Activated T-cell treated with anti-CD3 and anti-CD28 coated beads, Interleukin-2, amount 50 U/mL, for 4 hours (primary cell): ENCODE measurements around the gene MBNL2. TPM values are rescaled to one million over a fixed set of nuclear protein-coding genes. Genes with fewer than 3 reads are reported as not detected.

ENCODE experiments used
- ATAC-seq, 2 donors: fragments of 200-7000 bp; cut with Tn5 transposase; one replicate each; pipeline ENCODE4 v1.10.0; 2021
- DNase-seq: peaks from one replicate; pipeline ENCODE4 v3.0.0-alpha.2; 2020
- H3K27me3 Mint-ChIP-seq: one replicate; pipeline ENCODE4 v1.8.0; 2021; ENCODE audit warnings: low read depth, mixed read lengths
- H3K36me3 Mint-ChIP-seq: one replicate; pipeline ENCODE4 v1.8.0; 2022; ENCODE audit warnings: mixed read lengths; ENCODE audit not compliant: insufficient read depth
- H3K4me1 Mint-ChIP-seq: one replicate; pipeline ENCODE4 v1.8.0; 2021; ENCODE audit warnings: low read depth, mixed read lengths
- H3K4me3 Mint-ChIP-seq: one replicate; pipeline ENCODE4 v1.8.0; 2021; ENCODE audit warnings: mild to moderate bottlenecking, moderate library complexity, mixed read lengths
- H3K9me3 Mint-ChIP-seq: one replicate; pipeline ENCODE4 v1.8.0; 2021; ENCODE audit warnings: mixed read lengths
- total RNA-seq, 3 donors: library from RNA; stranded (reverse); gene quantifications; one replicate each; pipeline ENCODE4 v1.2.1, GENCODE V29; 2021

Gene MBNL2, protein sequence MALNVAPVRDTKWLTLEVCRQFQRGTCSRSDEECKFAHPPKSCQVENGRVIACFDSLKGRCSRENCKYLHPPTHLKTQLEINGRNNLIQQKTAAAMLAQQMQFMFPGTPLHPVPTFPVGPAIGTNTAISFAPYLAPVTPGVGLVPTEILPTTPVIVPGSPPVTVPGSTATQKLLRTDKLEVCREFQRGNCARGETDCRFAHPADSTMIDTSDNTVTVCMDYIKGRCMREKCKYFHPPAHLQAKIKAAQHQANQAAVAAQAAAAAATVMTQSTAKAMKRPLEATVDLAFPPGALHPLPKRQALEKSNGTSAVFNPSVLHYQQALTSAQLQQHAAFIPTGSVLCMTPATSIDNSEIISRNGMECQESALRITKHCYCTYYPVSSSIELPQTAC
- 10 to 100 TPM; 10.3 to 11.7 (median 11.4) TPM for total RNA-seq

DNA sequence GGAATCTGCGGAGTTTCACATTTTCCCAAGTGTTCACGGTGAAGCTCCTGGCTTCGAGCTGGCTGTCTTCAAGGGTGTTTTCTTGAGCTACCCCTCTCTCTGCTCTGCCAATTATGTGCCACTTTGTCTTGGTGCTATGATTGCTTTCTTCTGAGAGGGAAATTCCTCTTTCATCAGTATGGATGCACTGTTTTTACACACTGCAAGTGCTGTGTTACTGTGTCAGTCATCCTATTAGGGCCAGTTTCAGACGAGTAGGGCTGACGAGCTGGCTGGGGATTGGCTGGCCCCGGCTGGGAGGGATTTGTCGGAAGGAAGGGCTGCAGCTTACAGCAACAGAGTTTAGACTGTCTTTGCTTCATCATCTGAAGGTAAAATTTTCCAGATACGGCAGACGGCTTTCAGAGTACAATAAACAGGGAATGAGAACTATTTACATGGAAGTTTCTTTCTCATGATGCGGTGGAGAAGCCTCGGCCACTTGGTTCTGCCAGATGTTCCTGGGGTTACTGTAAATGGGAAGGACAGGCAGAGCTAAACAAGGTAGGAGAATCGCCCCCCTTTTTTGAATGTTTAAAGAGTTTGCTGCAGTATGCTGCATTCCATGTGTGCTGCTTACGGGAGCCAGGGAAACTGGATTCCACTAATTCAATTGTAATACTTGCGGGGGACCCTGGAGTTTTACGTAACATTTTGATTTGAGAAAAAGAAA is at the start of gene MBNL2:
Gene MBNL2 (plus strand): TSS at position 345 of the 712 bp plus-strand sequence. CDS start 53,903 bp downstream, outside the sequence.
- no peaks in the 10 kb centered on the region for H3K9me3 Mint-ChIP-seq
- peak within 1 kb of the TSS; percentile 87 for H3K4me3 Mint-ChIP-seq
- peak; percentile 77 for DNase-seq
- no peaks in the 10 kb centered on the region for H3K36me3 Mint-ChIP-seq
- peaks cover 42% of the 10 kb centered on the region for H3K4me1 Mint-ChIP-seq
- ATAC-seq: peak; percentile 99
- no peaks in the 10 kb centered on the region for H3K27me3 Mint-ChIP-seq

DNA sequence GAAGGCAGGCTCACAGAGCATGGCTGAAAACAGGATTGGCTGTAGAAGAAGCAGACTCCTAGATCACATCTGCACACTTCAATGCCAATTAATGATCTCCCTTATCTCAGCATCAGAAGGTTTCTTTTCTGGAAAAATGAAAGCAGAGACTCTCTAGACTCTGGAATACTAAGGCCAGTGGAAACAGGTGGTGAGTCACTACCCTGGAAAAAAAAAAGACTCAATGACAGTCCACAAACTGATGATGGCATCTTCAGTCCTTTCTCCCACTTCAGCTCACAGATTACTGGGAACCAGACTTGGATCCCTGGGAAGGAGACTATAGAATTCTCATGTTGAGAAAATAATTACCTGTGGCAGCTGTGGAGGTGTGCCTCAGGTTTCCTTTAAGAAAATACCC is 47.5 kb upstream of the MBNL2 start:
- Mint-ChIP-seq H3K4me1 (no peaks in the 10 kb centered on the region), H3K9me3 (peaks cover 4% of the 10 kb centered on the region), H3K27me3 (peaks cover 7% of the 10 kb centered on the region), H3K36me3 (no peaks in the 10 kb centered on the region), H3K4me3 (no peak overlapping the region)
- ATAC-seq (no peak), DNase-seq (no peak)

DNA sequence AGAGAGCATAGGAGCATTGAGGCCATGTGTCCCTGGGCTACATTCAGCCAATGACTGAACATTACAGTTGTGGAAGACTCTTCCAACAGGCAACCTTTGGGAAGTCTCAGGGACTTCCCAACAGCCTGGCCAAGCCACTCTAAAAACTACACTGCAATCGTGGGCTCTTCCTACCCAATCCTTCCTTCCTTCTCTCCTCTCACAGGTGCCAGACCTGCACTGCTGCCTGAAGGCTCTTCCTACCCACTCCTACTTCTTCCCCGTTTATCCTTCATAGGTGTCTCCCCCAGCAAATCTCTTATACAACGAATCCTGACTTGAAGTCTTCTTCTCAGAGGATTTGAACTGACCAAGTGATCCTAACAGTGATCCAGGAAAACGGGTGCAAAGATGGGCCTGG is 47.1 kb upstream of the MBNL2 start:
- no peak overlapping the region for H3K4me3 Mint-ChIP-seq
- peaks cover 4% of the 10 kb centered on the region for H3K9me3 Mint-ChIP-seq
- H3K4me1 Mint-ChIP-seq: no peaks in the 10 kb centered on the region
- no peak for DNase-seq
- H3K27me3 Mint-ChIP-seq: peaks cover 7% of the 10 kb centered on the region
- ATAC-seq: no peak
- no peaks in the 10 kb centered on the region for H3K36me3 Mint-ChIP-seq

DNA sequence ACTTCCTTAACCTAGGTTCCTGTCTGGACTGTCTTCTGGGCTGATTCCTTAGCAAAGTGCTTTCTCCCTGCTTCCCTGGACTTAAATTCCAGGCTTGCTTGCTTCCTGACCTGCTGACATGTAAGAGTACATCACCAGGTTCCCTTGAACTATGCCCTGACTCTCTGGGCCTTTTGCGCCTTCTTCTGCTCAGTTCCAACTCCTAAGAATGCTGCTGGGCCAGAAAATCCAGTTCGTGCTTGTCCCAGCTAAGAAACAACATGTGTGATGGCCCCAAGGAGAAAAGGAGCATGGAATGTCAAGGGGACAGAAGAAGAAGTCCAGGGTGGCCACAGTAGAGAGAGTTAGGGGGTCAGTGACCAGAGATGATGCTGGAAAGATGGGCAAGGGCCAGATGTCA is 42.6 kb upstream of the MBNL2 start:
- ATAC-seq (no peak), DNase-seq (no peak)
- H3K4me3 Mint-ChIP-seq: no peak overlapping the region
- no peaks in the 10 kb centered on the region for H3K4me1 Mint-ChIP-seq
- H3K27me3 Mint-ChIP-seq: peaks cover 9% of the 10 kb centered on the region
- H3K36me3 Mint-ChIP-seq: no peaks in the 10 kb centered on the region
- peaks cover 4% of the 10 kb centered on the region for H3K9me3 Mint-ChIP-seq

DNA sequence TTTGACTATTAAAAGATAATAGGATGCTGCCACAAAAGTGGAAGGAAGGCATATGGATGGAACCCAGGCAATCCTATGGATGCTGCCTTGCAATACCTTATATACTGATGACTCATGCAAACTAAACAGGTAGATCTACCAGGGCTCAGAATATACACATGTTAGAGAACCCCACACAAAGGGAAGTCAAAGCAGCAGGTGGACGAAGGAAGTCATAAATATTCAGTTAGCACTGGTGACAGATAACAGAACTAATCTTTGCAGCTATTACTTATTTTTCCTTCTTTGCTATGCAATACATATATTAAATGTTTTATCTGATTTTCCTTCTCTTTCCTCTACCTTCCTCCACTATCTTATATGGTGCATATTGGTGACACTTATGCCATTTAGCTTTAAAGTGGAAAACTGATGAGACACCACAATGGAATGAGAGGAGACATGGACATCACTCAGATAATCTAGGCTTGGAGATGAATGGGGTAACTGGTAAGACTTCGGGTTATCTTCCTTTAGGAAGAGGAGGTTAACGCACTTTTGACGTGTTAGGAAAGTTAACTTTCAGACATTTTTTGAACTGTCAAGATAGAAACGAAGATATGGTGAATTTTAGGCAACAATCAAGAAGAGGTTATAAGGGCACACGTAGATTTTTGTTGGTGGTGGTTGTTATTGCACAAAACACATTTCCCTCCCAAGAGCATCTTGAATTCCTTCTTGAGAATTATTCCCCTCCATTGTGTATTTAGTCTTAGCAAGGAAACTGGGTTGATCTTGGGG is 39.8 kb upstream of the MBNL2 start:
- Mint-ChIP-seq H3K27me3 (peaks cover 9% of the 10 kb centered on the region), H3K4me3 (no peak overlapping the region), H3K36me3 (no peaks in the 10 kb centered on the region), H3K9me3 (no peaks in the 10 kb centered on the region), H3K4me1 (no peaks in the 10 kb centered on the region)
- DNase-seq: no peak
- no peak for ATAC-seq

DNA sequence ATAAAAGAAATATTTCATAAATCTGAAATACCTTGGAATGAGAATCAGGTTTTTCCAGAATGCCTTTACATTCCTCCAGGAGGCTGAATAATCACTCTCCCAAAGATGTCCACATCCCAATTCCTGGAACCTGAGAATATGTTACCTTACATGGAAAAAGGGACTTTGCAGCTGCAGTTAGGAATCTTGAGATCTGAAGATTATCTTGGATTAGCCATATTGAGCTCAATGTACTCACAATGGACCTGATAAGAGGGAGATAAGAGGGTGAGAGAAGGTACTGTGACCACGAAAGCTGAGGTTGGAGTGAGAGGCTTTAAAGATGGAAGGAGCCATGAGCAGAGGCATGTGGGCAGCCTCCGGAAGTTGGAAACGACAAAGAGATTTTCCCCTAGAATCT is 36.8 kb upstream of the MBNL2 start:
- no peak for ATAC-seq
- Mint-ChIP-seq H3K36me3 (no peaks in the 10 kb centered on the region), H3K27me3 (peaks cover 11% of the 10 kb centered on the region), H3K4me1 (peaks cover 7% of the 10 kb centered on the region), H3K4me3 (no peak overlapping the region), H3K9me3 (no peaks in the 10 kb centered on the region)
- DNase-seq: no peak

DNA sequence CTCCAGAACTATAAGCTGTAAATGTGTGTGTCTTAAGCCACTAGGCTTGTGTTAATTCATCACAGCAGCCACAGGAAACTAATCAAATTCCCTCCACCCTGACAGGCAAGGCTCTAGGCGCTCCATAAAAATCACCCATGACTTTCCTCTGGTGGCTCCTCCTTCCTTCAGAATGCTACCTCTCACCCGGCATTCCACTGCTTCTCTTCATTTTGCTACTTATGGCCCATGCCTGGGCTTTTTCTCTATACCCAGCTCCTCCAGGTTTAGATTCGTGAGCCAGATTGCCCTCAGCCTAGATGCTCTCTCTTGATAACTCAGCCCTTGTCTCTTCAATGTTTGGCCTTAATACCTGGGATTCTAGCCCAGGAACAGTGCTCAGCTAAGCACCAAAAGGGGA is 36.4 kb upstream of the MBNL2 start:
- peaks cover 7% of the 10 kb centered on the region for H3K4me1 Mint-ChIP-seq
- no peaks in the 10 kb centered on the region for H3K36me3 Mint-ChIP-seq
- DNase-seq (no peak), ATAC-seq (no peak)
- H3K27me3 Mint-ChIP-seq: peaks cover 11% of the 10 kb centered on the region
- H3K9me3 Mint-ChIP-seq: no peaks in the 10 kb centered on the region
- no peak overlapping the region for H3K4me3 Mint-ChIP-seq

DNA sequence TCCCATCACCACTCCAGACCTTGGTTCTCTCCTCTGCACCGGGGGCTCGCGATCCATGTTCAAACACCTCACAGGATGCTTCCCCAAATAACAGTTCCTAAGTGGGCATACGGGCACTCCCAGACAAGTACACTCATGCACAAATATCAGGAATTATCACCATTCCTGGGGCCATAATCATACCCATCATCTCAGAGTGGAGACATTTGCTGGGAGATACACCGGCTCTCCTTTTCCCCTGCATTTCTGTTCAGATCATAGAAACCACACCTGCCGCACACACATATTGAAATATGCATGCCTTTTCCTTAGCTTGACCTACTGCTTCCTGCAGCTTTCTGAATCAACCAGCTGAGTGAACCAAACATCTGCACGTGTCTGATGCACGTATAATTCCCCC is 33.9 kb upstream of the MBNL2 start:
- DNase-seq (no peak), ATAC-seq (no peak)
- H3K9me3 Mint-ChIP-seq: no peaks in the 10 kb centered on the region
- no peak overlapping the region for H3K4me3 Mint-ChIP-seq
- no peaks in the 10 kb centered on the region for H3K36me3 Mint-ChIP-seq
- H3K27me3 Mint-ChIP-seq: peaks cover 10% of the 10 kb centered on the region
- H3K4me1 Mint-ChIP-seq: peaks cover 7% of the 10 kb centered on the region

DNA sequence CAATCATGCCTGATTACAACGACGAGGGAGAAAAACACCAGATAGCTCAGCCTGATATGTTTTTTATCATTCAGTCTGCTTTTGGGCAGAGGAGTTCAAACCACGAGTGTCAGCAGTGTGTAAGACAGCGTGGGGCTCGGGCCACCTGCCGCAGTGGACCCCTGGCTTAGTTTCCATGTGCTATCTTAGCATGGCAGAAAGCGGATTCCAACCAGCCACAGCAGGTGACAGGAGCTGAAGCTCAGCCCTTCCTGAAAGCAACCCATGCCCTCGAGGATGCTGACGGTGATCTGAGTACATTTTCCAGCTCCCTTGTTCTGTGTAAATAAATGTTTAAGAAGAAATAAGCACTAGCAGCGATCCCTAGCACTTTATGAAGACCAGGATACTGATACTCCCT is 32.2 kb upstream of the MBNL2 start:
- no peak for DNase-seq
- peaks cover 2% of the 10 kb centered on the region for H3K27me3 Mint-ChIP-seq
- no peaks in the 10 kb centered on the region for H3K9me3 Mint-ChIP-seq
- peaks cover 7% of the 10 kb centered on the region for H3K4me1 Mint-ChIP-seq
- no peak overlapping the region for H3K4me3 Mint-ChIP-seq
- no peak for ATAC-seq
- no peaks in the 10 kb centered on the region for H3K36me3 Mint-ChIP-seq

DNA sequence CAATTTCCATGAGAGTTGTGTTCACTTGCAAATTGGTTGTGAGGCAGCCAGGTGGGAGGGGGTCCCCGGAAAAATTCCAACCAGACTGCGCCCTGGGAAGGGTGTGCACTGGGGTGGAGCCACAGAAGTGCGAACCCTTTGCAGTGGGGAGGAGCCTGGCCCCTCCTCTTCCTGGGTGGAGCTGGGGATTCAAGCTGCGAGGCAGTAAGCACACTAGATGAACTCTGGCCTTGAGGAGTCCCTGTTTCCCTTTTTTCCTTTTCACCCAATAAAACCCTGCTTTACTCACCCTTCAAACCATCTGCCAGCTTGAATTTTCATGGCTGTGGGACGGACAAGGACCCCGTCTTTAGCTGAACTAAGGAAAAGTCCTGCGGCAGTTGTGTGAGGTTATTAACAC is 31.0 kb upstream of the MBNL2 start:
- Mint-ChIP-seq H3K27me3 (peaks cover 2% of the 10 kb centered on the region), H3K4me1 (peaks cover 7% of the 10 kb centered on the region), H3K36me3 (no peaks in the 10 kb centered on the region), H3K4me3 (no peak overlapping the region), H3K9me3 (no peaks in the 10 kb centered on the region)
- DNase-seq (no peak), ATAC-seq (no peak)

DNA sequence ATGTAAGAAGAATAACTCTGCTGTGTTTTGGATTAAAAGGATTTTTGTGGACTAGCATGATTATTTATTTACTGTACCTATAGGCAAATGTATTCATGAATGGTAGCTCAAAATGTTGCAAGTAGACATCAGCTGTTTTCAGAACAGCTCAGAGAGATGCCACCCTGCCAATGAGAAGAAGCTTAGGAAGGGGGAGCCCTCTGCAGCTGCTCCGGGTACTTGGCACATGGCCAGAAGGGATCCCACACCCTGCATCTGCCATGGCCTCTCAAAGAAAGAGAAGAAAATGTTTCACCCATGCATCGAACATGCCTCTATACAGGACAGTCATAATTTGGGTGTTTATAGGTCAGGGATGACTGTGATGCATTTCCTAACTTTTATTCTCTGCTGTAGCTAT is 30.5 kb upstream of the MBNL2 start:
- H3K27me3 Mint-ChIP-seq: peaks cover 2% of the 10 kb centered on the region
- H3K9me3 Mint-ChIP-seq: no peaks in the 10 kb centered on the region
- H3K36me3 Mint-ChIP-seq: no peaks in the 10 kb centered on the region
- peaks cover 7% of the 10 kb centered on the region for H3K4me1 Mint-ChIP-seq
- DNase-seq: no peak
- no peak for ATAC-seq
- H3K4me3 Mint-ChIP-seq: no peak overlapping the region

DNA sequence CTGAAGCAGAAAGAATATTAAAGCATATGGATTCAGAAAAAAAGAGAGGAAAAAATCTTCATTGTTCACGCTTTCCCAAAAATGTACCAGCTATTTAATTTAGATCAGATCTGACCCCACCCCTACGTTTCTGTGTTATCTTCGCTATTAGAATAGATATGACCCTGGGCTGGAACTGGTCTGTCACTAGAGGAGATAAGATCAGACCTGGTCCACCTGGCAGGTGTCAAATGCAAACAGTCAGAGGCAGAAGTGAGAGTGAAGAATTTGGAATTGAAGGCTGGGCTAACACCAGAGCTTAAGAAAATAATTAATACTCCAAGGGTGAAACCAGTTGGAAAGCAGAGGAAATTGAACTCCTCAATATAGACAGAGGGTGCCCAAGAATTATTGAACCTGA is 30.0 kb upstream of the MBNL2 start:
- H3K4me3 Mint-ChIP-seq: no peak overlapping the region
- no peak for DNase-seq
- no peak for ATAC-seq
- no peaks in the 10 kb centered on the region for H3K36me3 Mint-ChIP-seq
- peaks cover 2% of the 10 kb centered on the region for H3K27me3 Mint-ChIP-seq
- H3K4me1 Mint-ChIP-seq: peaks cover 7% of the 10 kb centered on the region
- H3K9me3 Mint-ChIP-seq: no peaks in the 10 kb centered on the region

DNA sequence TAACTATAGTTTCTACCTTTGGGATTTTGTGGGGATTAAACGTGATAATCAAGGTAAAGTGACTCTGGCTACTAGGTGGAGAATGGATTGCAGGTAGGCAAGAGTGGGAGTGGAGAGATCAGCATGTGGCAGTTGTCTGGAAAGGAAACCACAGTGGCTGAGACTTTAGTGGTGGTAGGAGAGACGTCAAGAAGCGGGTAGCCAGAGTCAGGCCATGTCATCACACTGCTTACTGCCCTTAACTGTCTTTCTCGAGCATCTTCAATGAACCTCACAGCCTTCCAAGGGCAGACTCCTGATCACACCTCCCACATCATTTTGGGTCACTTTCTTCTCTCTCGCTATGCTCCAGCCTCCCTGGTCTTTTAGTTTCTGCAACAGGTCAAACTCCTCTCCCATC is 28.6 kb upstream of the MBNL2 start:
- Mint-ChIP-seq H3K27me3 (peaks cover 1% of the 10 kb centered on the region), H3K9me3 (no peaks in the 10 kb centered on the region), H3K36me3 (no peaks in the 10 kb centered on the region), H3K4me1 (peaks cover 3% of the 10 kb centered on the region), H3K4me3 (no peak overlapping the region)
- ATAC-seq (no peak), DNase-seq (no peak)

DNA sequence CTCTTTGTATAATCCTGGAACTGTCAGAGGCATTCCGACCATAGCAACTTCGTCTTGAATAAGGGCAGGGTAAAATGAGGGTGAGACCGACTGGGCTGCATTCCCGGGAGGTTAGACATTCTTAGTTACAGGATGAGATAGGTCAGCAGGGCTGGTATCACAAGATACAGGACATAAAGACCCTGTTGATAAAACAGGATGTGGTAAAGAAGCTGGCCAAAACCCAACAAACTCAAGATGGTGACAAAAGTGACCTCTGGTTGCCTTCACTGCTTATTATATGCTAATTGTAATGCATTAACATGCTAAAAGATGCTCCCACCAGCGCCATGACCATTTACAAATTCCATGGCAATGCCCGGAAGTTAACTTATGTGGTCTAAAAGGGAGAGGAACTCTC is 27.7 kb upstream of the MBNL2 start:
- H3K9me3 Mint-ChIP-seq: no peaks in the 10 kb centered on the region
- H3K4me3 Mint-ChIP-seq: no peak overlapping the region
- H3K27me3 Mint-ChIP-seq: no peaks in the 10 kb centered on the region
- H3K36me3 Mint-ChIP-seq: no peaks in the 10 kb centered on the region
- no peaks in the 10 kb centered on the region for H3K4me1 Mint-ChIP-seq
- DNase-seq (no peak), ATAC-seq (no peak)
